HG03565 (cell line): ENCODE results near the gene SAFB.
"Not testable (repeated sequence)": the region's sequence is repeated elsewhere in the genome, so short reads cannot be mapped to it uniquely, and the experiment has no call there.

ENCODE experiments used
- ATAC-seq: cut with Tn5 transposase; IDR thresholded peaks from one replicate; pipeline ENCODE4 v1.9.1; 2021; ENCODE audit warnings: mild to moderate bottlenecking, moderate library complexity; ENCODE audit not compliant: unreplicated experiment

Gene SAFB

DNA sequence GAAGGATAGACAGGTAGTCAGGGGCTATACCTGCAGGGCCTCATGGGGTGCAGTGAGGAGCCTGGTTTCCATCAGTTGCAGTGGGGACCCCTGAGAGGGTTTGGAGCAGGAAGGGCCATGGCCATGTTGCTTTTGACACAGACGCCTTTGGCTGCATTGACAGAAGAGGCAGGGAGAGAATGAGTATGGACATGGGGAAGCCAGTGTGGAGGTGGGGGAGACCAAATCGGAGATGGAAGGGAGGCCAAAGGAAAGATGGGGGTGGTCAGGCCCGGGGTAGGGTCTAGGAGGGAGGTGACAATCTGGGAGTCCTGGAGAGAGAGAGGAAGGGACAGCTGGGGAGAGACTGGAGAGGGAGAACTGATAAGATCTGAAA is 59.2 kb downstream of the SAFB start:
- ATAC-seq, result no peak

DNA sequence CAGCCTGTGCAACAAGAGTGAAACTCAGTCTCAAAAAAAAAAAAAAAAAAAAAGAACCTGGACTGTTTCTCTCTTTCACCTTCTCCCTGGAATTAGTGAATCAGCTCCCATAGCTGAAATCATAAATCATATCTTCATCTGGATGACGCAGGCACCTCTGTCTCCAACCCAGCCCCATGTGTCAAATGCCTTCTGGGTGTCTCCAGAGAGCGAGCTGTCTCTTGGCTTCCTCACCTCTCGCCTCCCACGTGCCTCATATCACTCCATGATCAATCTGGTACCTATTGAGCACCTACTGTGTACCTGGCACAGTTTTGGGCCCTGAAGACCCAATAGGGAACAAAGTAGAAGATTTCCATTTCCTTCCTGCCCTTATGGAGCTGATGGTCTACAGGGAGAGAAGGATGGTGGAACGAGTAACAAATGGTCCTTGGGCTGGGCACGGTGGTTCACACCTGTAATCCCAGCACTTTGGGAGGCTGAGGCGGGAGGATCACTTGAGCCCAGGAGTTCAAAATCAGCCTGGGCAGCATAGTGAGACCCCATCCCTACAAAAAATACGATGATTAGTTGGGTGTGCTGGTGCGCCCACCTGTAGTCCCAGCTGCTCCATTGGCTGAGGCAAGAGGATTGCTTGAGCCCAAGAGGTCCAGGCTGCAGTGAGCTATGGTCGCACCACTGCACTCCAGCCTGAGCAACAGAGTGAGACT is 60.4 kb downstream of the SAFB start:
- no peak for ATAC-seq

DNA sequence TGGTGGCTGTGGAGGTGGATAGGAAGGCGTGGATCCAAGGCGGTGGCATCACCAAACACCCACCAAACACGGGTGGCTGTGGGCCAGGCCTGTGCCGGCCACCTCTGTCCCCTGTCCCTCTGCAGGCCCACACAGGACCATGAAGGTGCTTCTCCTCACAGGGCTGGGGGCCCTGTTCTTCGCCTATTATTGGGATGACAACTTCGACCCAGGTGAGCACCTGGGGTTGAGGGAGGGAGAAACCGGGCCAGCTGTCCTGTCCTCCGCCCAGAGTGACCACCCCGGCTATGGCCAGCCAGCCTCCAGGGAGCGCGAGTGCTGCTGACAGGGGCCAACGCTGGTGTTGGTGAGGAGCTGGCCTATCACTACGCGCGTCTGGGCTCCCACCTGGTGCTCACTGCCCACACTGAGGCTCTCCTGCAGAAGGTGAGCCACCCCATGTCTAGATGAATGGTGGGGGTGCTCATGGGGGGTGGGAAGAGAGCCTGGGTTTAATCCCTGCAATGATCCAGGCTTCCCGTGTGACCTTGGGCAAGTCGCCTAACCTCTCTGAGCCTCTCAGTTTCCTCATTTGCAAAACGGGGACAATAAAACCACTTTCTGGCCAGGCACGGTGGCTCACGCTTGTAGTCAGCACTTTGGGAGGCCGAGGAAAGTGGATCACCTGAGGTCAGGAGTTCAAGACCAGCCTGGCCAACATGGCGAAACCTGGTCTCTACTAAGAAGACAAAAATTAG is 62.0 kb downstream of the SAFB start:
- ATAC-seq, result no peak

DNA sequence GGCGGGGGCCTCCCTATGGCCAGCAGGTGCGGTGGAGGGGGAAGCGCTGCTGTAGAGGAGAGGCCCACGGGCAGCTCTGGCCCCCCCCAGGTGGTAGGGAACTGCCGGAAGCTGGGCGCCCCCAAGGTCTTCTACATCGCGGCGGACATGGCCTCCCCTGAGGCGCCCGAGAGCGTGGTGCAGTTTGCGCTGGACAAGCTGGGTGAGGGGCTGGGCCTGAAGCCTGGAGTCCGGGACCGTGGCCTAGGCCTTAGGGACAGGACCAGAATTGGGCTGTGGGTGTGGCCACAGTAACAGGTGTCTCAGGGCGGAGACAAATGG is 63.4 kb downstream of the SAFB start:
- ATAC-seq, result no peak

DNA sequence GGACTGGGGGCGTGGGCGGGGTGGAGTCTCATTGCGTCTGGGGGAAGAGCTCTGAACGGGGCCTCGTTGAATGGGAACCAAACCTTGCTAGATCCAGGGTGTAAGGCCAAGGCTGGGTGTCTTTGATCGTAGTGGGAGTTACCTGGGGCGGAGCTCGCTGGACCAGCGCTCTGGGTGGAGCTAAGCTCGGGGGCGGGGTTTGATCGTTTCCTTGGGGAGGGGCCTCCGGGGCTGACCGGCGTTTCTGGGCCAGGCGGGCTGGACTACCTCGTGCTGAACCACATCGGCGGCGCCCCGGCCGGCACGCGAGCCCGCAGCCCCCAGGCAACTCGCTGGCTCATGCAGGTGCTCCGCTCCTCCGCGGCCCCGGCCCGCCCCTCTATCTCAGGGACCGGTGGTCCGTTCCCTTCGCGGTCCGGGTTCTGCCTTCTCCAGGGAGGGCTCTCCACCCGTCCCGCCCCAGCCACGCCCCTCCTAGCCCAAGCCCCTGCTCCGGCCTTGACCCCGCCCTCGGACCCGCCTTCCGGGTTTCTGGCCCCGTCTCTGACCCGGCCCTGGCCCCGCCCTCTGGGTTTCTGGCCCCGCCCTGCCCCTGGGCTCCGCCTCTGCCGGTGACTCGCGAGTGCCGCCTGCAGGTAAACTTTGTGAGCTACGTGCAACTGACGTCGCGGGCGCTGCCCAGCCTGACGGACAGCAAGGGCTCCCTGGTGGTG is 63.9 kb downstream of the SAFB start:
- peak; percentile 40 for ATAC-seq

DNA sequence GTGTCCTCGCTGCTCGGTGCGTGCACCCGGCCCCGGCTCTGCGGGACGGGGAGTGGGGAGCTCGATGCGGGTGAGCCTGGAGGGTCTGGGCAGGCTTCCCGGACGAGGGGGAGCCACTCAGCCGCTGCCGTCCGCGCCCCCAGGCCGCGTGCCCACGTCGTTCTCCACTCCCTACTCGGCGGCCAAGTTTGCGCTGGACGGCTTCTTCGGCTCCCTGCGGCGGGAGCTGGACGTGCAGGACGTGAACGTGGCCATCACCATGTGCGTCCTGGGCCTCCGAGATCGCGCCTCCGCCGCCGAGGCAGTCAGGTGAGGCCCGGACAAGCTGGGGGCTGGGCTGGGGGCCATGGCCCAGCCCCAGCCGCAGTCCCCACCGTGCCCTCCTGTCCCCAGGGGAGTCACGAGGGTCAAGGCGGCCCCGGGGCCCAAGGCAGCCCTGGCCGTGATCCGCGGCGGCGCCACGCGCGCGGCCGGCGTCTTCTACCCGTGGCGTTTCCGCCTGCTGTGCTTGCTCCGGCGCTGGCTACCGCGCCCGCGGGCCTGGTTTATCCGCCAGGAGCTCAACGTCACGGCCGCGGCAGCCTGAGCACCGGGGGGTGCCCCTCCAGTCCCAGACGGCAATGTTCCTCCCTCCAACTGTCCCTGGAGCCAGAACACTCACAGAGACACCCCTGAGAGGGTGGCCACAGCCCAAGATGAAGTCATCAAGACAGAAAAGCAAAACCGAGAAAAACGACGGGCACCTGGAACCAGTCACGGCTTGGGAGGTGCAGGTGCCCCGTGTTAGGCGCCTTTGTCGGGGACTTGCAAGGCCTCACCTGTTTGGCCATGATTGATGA is 64.7 kb downstream of the SAFB start:
- ATAC-seq, result no peak

DNA sequence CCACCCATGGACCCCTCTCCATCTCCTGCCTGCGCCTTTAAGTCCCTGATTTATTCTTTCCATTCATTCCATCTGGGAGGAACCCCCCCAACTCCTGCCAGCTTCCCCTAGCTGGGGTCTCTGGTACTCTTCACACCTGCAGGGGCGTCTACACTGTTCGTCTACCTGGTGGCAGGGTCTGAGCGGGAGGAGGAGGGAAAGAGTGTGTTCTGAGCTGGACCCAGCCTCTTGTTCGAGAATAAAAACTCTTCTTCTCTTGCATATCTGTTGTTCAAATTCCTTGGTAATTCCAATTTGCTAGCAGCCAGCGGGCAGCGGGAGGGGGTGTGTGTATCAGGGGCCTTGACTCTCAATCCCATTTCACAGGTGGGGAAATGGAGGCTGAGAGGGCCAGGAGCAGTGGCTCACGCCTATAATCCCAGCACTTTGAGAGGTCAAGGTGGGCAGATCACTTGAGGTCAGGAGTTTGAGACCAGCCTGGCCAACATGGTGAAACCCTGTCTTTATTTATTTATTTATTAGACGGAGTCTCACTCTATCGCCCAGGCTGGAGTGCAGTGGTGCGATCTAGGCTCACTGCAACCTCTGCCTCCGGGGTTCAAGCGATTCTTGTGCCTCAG is 65.5 kb downstream of the SAFB start:
- not testable (repeated sequence) for ATAC-seq

DNA sequence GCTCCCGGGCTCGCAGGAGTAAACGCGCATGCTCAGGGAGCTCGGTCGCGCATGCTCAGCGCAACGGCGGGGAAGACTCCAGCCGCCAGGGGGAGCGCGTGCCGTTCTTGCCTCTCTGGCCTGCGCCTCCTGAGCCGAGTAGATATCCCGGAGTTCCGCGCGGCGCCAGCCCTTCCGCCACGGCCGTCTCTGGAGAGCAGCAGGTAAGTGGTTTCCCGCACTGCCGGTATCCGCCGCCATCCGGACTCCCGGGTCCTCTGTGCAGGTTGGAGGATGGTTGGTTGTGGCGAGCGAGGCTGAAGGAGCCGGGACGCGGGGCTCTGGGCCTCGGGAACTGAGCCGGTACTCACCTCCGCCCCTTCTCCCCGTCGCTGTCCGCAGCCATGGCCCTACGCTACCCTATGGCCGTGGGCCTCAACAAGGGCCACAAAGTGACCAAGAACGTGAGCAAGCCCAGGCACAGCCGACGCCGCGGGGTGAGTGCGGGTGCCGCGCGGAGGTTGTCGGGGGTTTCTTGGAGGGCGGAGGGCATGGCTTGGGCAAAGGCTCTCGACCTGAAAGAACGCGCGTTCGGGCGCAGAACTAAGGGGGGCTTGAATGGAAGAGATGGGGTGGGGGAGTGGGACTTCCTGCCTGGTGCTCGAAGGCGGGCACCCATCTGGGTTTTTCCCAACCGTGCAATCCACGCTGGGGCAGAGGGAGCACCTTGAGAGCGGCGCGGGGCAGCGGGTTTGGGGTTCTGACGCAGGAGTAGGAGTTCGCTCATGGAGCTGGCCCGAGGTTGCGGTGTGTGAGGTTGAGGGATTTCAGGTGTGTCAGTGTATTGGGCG is 67.5 kb downstream of the SAFB start, which contains the start of gene RPL36:
RPL36 (plus strand) TSS at position 171 of the 830 bp plus-strand sequence; CDS start at position 384, 213 bp downstream.
- peak; percentile 41 for ATAC-seq

DNA sequence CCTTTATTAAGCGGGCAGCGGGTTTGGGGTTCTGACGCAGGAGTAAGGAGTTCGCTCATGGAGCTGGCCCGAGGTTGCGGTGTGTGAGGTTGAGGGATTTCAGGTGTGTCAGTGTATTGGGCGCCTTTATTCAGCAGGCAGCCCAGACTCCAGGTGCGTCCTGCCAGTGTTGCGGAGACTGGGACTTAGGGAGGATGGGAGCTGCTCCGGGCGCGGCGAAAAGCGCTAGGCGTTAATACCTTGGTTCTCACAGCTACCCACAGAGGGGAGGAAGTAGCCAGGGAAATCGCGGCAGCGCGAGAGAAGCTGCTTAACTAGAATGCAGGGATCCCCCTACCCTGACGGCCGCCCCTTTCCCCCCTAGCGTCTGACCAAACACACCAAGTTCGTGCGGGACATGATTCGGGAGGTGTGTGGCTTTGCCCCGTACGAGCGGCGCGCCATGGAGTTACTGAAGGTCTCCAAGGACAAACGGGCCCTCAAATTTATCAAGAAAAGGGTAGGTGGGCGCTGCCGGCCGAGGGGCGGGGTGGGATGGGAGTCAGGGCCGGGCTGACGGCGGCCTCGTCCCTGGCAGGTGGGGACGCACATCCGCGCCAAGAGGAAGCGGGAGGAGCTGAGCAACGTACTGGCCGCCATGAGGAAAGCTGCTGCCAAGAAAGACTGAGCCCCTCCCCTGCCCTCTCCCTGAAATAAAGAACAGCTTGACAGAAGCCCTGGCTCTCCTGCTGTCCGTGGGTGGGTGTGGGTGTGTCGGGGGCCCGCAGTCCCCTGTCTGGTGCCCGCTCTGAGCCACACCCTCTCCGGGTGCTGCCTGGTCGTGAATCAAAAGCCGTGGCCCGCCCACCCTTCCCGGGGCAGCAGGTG is 68.3 kb downstream of the SAFB start:
- ATAC-seq, result no peak

DNA sequence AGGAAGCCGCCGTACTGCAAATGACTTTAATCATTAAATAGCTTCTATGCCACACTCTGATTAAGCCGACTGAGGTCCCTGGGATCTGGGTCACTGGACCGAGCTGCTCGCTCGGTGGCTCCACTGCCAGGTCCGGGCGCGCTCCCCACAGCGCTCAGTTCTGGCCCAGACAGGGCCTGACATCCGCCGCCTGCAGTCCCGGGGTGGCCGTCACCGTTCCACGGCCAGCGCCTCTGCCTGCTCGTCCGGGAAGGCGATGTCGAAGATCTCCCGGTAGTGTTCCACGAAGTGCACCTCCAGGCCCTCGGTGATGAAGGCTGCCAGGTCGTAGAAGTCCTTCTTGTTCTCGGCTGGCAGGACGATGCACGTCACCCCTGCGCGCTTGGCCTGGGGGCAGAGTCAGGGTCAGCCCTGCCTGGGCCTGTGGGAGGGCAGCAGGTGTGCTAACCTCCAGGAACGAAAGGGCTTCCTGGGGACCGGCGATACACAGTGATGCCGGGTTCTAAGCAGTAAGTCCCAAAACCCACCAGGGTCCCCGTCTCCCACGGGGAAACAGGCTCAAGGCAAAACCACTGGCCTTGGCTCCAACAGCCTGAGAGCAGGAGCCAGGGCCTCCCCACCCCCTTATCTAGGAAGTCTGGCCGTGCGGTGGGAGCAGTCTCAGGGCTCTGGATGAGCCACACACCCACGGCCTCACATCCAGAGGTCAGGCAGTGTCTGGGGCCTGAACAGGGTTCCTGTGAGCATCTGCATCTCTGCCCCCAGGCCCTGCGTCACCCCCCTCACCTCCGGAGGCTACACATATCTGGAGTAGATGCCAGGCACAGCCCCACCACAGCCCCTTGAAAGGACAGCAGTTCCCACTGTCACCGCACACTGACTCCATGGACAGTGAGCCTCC is 69.2 kb downstream of the SAFB start:
- ATAC-seq, result no peak

DNA sequence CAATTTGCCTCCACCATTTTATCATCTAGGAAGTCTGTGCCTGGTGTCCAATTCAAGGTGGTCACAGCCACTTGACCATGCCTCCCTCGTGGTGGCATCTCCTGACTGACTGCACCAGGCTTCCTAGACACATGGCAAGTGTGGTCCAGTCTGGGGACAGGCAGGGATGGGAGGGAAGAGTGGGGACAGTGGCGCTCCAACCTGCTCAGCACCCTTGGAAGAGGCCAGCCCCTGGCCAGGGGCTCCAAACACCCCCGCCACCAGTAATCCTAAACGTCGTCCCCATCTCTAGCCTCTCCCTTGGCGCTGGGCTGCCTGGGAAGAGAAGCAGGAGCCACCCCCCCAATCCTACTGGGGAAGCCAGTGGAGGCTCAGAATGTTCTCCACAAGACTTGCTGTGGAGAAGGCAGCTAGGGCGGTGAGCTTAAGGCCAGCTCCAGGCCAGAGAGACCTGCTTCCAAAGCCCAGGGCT is 69.9 kb downstream of the SAFB start:
- no peak for ATAC-seq

DNA sequence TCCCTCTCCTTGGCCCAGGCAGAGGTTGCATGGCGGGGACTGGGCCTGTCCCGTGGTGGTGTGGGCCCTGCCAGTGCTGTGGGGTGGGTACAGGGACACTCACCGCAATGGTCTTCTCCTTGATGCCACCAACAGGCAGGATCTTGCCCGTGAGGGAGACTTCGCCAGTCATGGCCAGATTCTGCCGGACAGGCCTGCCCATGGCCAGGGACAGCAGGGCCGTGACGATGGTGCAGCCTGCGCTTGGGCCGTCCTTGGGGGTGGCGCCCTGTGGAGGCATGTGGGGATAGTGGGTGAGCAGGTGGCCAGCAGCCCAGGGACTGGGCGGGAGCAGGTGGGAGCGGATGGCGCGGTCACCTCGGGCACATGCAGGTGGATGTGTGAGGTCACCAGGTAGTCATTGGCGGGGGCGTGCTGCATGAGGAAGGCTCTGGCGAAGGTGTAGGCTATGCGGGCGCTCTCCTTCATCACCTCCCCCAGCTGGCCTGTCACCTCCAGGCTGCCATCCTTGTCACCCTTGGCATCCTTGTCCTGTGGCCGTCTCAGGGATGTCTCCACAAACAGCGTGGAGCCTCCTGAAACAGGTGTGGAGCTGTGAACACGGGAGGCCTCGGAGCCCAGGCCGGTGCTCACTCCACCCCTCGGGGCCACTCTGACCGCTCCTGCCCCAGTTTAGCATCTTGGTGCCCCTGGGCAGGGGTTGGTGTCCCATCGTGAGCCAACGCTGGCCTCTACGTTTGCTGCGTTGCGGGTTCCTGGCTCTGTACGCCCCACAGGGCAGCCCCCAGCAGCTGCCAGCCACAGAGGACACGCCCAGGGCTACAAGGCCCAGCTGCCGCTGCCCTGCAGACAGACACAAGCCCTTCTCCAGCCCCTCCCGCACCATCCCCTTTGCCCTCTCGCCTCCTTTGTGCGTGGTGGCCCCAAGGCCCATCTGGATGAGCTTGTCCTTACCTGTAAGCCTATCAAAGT is 70.6 kb downstream of the SAFB start:
- ATAC-seq, result no peak

DNA sequence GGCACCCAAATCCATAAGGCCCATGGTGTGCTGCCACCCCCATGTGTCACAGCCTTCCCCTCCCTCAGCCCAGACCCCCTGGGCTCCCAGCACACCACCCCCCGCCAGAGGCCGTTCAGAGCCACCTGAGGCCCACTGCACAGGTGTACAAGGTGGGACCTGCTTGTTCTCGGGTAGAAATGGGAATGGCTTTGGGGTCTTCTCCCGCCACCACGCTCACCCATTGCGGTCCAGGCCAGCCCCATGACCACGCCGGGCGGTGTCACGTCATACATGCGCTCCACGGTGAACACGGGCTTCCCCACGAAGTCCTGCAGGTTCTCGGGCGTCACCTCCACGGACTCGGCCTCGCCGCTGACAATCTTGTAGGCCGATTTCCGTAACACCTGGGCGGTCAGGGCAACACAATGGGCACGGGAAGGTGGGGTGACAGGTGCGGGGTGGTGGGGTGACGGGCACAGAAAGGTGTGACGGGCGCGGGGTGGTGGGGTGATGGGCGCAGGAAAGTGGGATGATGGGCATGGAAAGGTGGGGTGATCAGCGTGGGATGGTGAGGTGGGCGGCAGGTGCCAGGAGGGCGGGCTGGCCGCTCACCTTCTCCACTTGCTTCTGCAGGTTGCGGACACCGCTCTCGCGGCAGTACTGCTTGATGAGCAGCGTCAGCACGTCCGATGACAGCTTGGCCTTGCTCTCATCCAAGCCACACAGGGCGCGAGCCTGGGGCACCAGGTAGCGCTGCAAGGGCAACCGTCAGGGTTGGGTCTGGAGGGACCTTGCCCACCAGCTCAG is 71.5 kb downstream of the SAFB start:
- ATAC-seq, result no peak

DNA sequence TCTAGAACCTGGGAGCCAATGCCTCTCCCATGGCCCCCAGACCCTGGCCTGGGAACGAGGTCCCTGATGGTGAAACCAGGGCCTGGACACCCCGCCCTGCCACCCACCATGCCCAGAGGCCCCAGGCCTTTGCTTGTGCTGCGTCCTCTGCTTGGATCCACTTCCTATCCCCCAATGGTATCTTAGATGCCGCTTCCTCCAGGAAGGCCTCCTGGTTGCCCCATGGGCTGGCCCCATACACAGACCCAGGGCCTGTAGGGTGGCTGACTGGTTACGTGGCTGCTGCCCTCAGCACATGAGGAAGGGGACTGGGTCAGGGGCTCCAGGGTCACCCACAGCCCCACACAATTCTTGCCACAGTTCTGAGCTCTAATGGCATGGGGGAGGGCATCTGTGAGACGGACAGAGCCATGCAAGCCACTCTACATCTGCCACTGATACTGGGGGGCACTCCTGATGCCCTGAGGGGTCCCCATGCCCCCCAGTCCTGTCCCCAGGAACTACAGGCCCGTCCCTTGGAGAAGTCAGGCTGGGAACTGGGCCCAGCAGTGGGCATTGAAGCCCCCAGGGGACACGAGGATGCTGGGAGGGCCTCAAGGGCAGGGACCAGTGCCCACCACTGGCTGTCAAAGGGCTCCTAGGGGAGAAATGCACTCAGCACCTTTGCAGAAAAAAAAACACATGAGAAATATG is 72.2 kb downstream of the SAFB start:
- no peak for ATAC-seq

DNA sequence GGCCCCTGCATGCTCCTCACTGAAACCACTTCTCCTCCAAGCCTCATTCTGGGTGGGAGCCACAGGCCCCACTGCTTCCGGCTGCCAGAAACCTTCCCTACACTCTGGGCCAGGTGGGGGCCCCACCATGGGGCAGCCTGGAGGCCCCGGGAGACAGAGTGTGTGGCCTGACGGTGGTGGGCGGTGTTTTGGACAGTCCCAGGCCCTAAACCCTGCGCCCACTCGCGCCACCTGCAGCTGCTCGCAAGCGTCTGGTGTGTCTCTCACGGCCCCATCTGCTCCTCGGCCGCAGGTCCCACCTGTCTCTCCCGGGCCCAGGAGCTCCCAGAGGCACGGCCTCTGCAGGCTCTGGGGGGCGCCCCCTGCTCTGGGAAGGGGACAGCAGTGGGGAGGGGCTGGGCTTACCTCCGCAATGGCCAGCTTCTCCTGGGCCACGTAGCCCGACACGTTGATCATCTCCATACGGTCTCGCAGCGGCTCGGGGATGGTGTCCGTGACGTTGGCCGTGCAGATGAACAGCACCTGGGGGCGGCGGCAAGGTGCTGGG is 72.8 kb downstream of the SAFB start:
- ATAC-seq, result no peak
